Stomach (tissue), 4 donors: ENCODE measurements around the gene ERC2.

ENCODE experiments used
- CTCF ChIP-seq, 7 experiments: fragments of 450-650 bp in 4 of 7; fragments of 200-600 bp in 3 of 7; sonication (generic) in 3 of 7; IDR thresholded peaks; one replicate each; pipeline ENCODE4 v1.5.1; 2016 to 2019; ENCODE audit warnings: antibody characterized with exemption in 7 of 7, control low read depth in 2 of 7, mild to moderate bottlenecking in 1 of 7
- EP300 ChIP-seq: sonication (generic); formaldehyde crosslinking; IDR thresholded peaks from one replicate; pipeline ENCODE4 v1.6.1; 2017; ENCODE audit warnings: antibody characterized with exemption
- POLR2A ChIP-seq, 4 donors: fragments of 450-650 bp; IDR thresholded peaks; one replicate each; pipeline ENCODE4 v1.6.1; 2016; ENCODE audit warnings: antibody characterized with exemption in 4 of 4, control low read depth in 2 of 4, mild to moderate bottlenecking in 1 of 4, moderate library complexity in 1 of 4
- POLR2AphosphoS5 ChIP-seq, 3 donors: sonication (generic); formaldehyde crosslinking; IDR thresholded peaks; one replicate each; pipeline ENCODE4 v1.6.1; 2016; ENCODE audit warnings: antibody characterized with exemption in 3 of 3

- TF ChIP-seq POLR2A (IDR thresholded peaks at IDR 0.05) (no peak), CTCF (IDR thresholded peaks at IDR 0.05) (no peak), EP300 (no peak), POLR2AphosphoS5 (IDR thresholded peaks at IDR 0.05) (no peak)
These were observed 644.4 kb downstream of the ERC2 start for GRCh38 chr3:55823829-55824228.
